CD14-positive monocyte (primary cell): ENCODE measurements around the gene XYLT1. TPM values are rescaled to one million over a fixed set of nuclear protein-coding genes. Genes with fewer than 3 reads are reported as not detected.

Experiments
- DNase-seq, 3 donors: peaks; one replicate each; pipeline ENCODE4 v3.0.0-alpha.2; 2011 to 2022
- H2AFZ ChIP-seq: 2 replicates; pipeline ENCODE4 v1.6.0; 2012; ENCODE audit warnings: mild to moderate bottlenecking, low read depth, low read length, inconsistent platforms; ENCODE audit not compliant: insufficient read depth, poor library complexity, severe bottlenecking
- H3K27ac ChIP-seq, 2 donors: 1 replicate in 1 of 2; 2 replicates in 1 of 2; pipeline ENCODE4 v1.5.1; 2012 to 2013; ENCODE audit warnings: low read length in 2 of 2, control low read depth in 1 of 2, inconsistent platforms in 1 of 2, low read depth in 1 of 2, mild to moderate bottlenecking in 1 of 2
- H3K27me3 ChIP-seq, 2 donors: one replicate each; pipeline versions ENCODE4 v1.6.0 to v1.6.1; 2011 to 2013; ENCODE audit warnings: low read length in 2 of 2; ENCODE audit not compliant: control insufficient read depth in 2 of 2, insufficient read depth in 2 of 2
- H3K36me3 ChIP-seq, 2 donors: replicated peaks in 1 of 2; 1 replicate in 1 of 2; 2 replicates in 1 of 2; pipeline versions ENCODE4 v1.5.1 to v1.6.1; 2012 to 2013; ENCODE audit warnings: low read length in 2 of 2, control low read depth in 1 of 2, inconsistent platforms in 1 of 2, mild to moderate bottlenecking in 1 of 2; ENCODE audit not compliant: insufficient read depth in 2 of 2, control insufficient read depth in 1 of 2
- H3K4me1 ChIP-seq, 2 donors: 1 replicate in 1 of 2; 2 replicates in 1 of 2; pipeline versions ENCODE4 v1.5.1 to v1.6.1; 2012 to 2013; ENCODE audit warnings: low read length in 2 of 2, control low read depth in 1 of 2, inconsistent platforms in 1 of 2, mild to moderate bottlenecking in 1 of 2, moderate library complexity in 1 of 2; ENCODE audit not compliant: insufficient read depth in 2 of 2, control insufficient read depth in 1 of 2
- H3K4me2 ChIP-seq: replicated peaks from 2 replicates; pipeline ENCODE3; 2012; ENCODE audit warnings: low read length, moderate library complexity, mild to moderate bottlenecking; ENCODE audit not compliant: poor library complexity, severe bottlenecking; ENCODE audit errors: extremely low read depth
- H3K4me3 ChIP-seq, 3 experiments: fragments of 200-600 bp in 1 of 3; sonication (generic) in 1 of 3; replicated peaks in 1 of 3; 1 replicate in 2 of 3; 2 replicates in 1 of 3; pipeline ENCODE4 v1.5.1; 2011 to 2013; ENCODE audit warnings: low read length in 3 of 3, mild to moderate bottlenecking in 3 of 3, control low read depth in 2 of 3, low read depth in 2 of 3, inconsistent platforms in 1 of 3, moderate library complexity in 1 of 3
- H3K79me2 ChIP-seq: 2 replicates; pipeline ENCODE4 v1.6.0; 2012; ENCODE audit warnings: mild to moderate bottlenecking, control low read depth, inconsistent platforms, low read length, moderate library complexity; ENCODE audit not compliant: insufficient read depth
- H3K9ac ChIP-seq: 2 replicates; pipeline ENCODE4 v1.6.0; 2017; ENCODE audit warnings: low read length, mild to moderate bottlenecking; ENCODE audit not compliant: insufficient read depth, poor library complexity, severe bottlenecking
- H3K9me3 ChIP-seq, 2 donors: replicated peaks in 1 of 2; 1 replicate in 1 of 2; 2 replicates in 1 of 2; pipeline versions ENCODE4 v1.5.1 to v1.6.1; 2012 to 2013; ENCODE audit warnings: low read length in 2 of 2, control low read depth in 1 of 2; ENCODE audit not compliant: control insufficient read depth in 1 of 2, insufficient read depth in 1 of 2
- H4K20me1 ChIP-seq: 2 replicates; pipeline ENCODE4 v1.6.0; 2012; ENCODE audit warnings: mild to moderate bottlenecking, low read length, control low read depth, moderate library complexity; ENCODE audit not compliant: insufficient read depth
- H3K27ac Mint-ChIP-seq, 7 donors: one replicate each; pipeline ENCODE4 v1.8.0; 2020; ENCODE audit warnings: mild to moderate bottlenecking in 7 of 7, mixed read lengths in 7 of 7, moderate library complexity in 6 of 7, inconsistent platforms in 2 of 7
- H3K27me3 Mint-ChIP-seq, 3 donors: one replicate each; pipeline ENCODE4 v1.8.0; 2021 to 2022; ENCODE audit warnings: low read depth in 3 of 3, mild to moderate bottlenecking in 3 of 3, mixed read lengths in 3 of 3, moderate library complexity in 3 of 3, inconsistent platforms in 1 of 3
- H3K36me3 Mint-ChIP-seq, 2 donors: one replicate each; pipeline ENCODE4 v1.8.0; 2020; ENCODE audit warnings: mixed read lengths in 2 of 2, inconsistent platforms in 1 of 2, mild to moderate bottlenecking in 1 of 2
- H3K4me1 Mint-ChIP-seq: one replicate; pipeline ENCODE4 v1.8.0; 2020; ENCODE audit warnings: mild to moderate bottlenecking, mixed read lengths
- H3K4me3 Mint-ChIP-seq, 2 donors: one replicate each; pipeline ENCODE4 v1.8.0; 2020; ENCODE audit warnings: mild to moderate bottlenecking in 2 of 2, mixed read lengths in 2 of 2, moderate library complexity in 1 of 2
- H3K9me3 Mint-ChIP-seq, 7 donors: one replicate each; pipeline ENCODE4 v1.8.0; 2020 to 2022; ENCODE audit warnings: mixed read lengths in 7 of 7, mild to moderate bottlenecking in 6 of 7, moderate library complexity in 6 of 7, inconsistent platforms in 2 of 7
- WGBS: methylation state at CpG from one replicate; pipeline ENCODE4 v1.1.5; 2013; ENCODE audit warnings: missing lambda C conversion rate; ENCODE audit not compliant: insufficient coverage; 5-methylcytosine and 5-hydroxymethylcytosine counted together
- intact Hi-C, 2 donors: fragments of 100-400 bp; cut with micrococcal nuclease; formaldehyde crosslinking; loops; one replicate each; pipeline versions ENCODE4 v1.15.0 to v1.15.1; 2023
- polyA plus RNA-seq, 3 donors: library from polyadenylated mRNA; depleted of rRNA in 1 of 3; unstranded in 2 of 3; stranded (reverse) in 1 of 3; fragments of 300-500 nt in 2 of 3; fragments of >200 nt in 1 of 3; fragmentation: Illumina TruSeq in 2 of 3; gene quantifications; 1 replicate in 2 of 3; 2 replicates in 1 of 3; pipeline ENCODE4 v1.2.3, GENCODE V29; 2012 to 2021
- small RNA-seq: library from RNA; depleted of rRNA; stranded (forward); fragments of <200 nt; gene quantifications from one replicate; pipeline ENCODE3, GENCODE V24; 2012; ENCODE audit warnings: low read depth; ENCODE audit not compliant: insufficient read length
- TF ChIP-seq, protein P1 (sequence below): fragments of 200-600 bp; IDR thresholded peaks from one replicate; pipeline ENCODE4 v1.8.0; 2022; ENCODE audit warnings: antibody characterized with exemption, mild to moderate bottlenecking

Gene XYLT1
- polyA plus RNA-seq, 3 donors: 0.51 to 9.4 (median 1.6) TPM

DNA sequence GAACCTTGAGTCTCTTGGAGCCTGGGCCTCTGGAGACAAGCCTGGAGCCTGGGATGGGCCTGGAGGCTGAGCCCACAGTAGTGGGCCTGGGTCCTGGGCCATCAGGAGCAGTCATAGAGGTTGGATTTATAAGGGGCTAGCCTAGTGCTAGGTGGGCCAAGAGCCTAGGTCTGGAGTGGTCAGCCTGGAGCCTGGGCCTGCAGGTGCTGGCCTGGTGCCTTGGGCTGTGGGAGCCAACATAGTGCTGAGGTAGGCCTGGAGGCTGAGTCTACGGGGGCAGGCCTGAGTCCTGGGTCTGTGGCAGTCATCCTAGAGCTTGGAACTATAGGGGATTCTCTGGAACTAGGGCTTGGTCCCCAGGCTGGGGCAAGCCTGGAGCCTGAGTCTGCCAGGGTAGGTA is 414.1 kb downstream of the XYLT1 start:
- H3K4me2 ChIP-seq: no peak overlapping the region
- H2AFZ ChIP-seq: no peak overlapping the region
- H3K36me3 Mint-ChIP-seq: no peaks in the 10 kb centered on the region
- no peak overlapping the region for H3K4me3 Mint-ChIP-seq
- intact Hi-C loops: no loop called here
- H3K4me1 Mint-ChIP-seq: no peaks in the 10 kb centered on the region
- TF ChIP-seq, protein P1, sequence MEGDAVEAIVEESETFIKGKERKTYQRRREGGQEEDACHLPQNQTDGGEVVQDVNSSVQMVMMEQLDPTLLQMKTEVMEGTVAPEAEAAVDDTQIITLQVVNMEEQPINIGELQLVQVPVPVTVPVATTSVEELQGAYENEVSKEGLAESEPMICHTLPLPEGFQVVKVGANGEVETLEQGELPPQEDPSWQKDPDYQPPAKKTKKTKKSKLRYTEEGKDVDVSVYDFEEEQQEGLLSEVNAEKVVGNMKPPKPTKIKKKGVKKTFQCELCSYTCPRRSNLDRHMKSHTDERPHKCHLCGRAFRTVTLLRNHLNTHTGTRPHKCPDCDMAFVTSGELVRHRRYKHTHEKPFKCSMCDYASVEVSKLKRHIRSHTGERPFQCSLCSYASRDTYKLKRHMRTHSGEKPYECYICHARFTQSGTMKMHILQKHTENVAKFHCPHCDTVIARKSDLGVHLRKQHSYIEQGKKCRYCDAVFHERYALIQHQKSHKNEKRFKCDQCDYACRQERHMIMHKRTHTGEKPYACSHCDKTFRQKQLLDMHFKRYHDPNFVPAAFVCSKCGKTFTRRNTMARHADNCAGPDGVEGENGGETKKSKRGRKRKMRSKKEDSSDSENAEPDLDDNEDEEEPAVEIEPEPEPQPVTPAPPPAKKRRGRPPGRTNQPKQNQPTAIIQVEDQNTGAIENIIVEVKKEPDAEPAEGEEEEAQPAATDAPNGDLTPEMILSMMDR: no peak
- H3K79me2 ChIP-seq: no peaks in the 10 kb centered on the region
- H3K9me3 Mint-ChIP-seq: peaks cover 0 to 7% (median 3%) of the 10 kb centered on the region in 7 donors
- no peaks in the 10 kb centered on the region for H3K4me1 ChIP-seq
- no peak overlapping the region for H3K27ac ChIP-seq
- H3K9ac ChIP-seq: no peak overlapping the region
- no peaks in the 10 kb centered on the region for H3K27me3 ChIP-seq
- H3K4me3 ChIP-seq: no peak overlapping the region
- DNase-seq: no peak
- no peaks in the 10 kb centered on the region for H3K36me3 ChIP-seq
- 100% methylated on average over 1 of the region's 1 CpG for WGBS
- peaks cover 1 to 11% (median 6%) of the 10 kb centered on the region in 3 donors for H3K27me3 Mint-ChIP-seq
- H4K20me1 ChIP-seq: no peaks in the 10 kb centered on the region
- H3K9me3 ChIP-seq: no peaks in the 10 kb centered on the region
- H3K27ac Mint-ChIP-seq: no peak overlapping the region

DNA sequence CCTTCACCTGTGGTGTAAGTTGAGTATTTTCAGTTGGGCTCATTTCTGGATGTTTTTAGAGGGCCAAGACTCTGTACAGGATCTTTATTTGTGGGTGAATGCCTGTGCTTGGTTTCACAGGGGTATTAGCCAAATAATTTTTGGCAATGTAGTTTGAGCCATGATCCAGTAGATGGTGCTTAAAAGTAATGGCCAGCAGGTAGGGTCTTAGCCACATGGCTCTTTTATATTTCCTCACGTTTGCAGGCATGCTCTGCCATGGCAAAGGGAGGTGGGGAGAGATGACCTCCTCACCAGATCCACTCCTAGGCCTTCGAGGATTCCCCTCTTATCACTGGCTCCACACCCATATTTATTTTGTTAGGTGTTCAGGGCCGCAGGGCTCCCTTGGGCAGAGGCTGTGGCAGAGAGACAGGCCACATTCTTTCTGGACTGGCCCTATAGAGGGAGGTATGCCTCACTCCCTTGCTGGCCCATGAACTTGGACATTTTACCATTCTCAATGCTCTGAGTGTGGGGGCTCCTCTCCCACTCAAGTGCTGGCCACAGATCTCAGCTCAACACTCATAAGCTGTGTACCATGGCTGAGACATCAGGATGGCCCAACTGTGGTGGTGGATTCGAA is 417.1 kb downstream of the XYLT1 start:
- Histone ChIP-seq H3K4me3 (no peak overlapping the region), H3K79me2 (no peaks in the 10 kb centered on the region), H2AFZ (no peak overlapping the region), H3K9ac (no peak overlapping the region), H3K4me2 (no peak overlapping the region), H3K27ac (no peak overlapping the region), H3K36me3 (no peaks in the 10 kb centered on the region), H3K9me3 (no peaks in the 10 kb centered on the region), H3K27me3 (no peaks in the 10 kb centered on the region), H3K4me1 (no peaks in the 10 kb centered on the region), H4K20me1 (no peaks in the 10 kb centered on the region)
- H3K27me3 Mint-ChIP-seq: peaks cover 1 to 12% (median 6%) of the 10 kb centered on the region in 3 donors
- intact Hi-C loops: no loop called here
- TF ChIP-seq, protein P1: no peak
- 83% methylated on average over 1 of the region's 4 CpGs for WGBS
- H3K9me3 Mint-ChIP-seq: peaks cover 3 to 8% (median 6%) of the 10 kb centered on the region in 7 donors
- H3K4me1 Mint-ChIP-seq: no peaks in the 10 kb centered on the region
- H3K36me3 Mint-ChIP-seq: no peaks in the 10 kb centered on the region
- no peak overlapping the region for H3K27ac Mint-ChIP-seq
- H3K4me3 Mint-ChIP-seq: no peak overlapping the region
- DNase-seq: no peak

Small RNAs within 50 kb of the gene (small RNA-seq; reads per million reads assigned to genes)
- not detected for gene AC109446.1
